ENCODE data around the gene CWC27.

GRCh38 chr5:64763948-64764503 is 4.7 kb upstream of the CWC27 start:
- TF ChIP-seq POLR2A (IDR thresholded peaks at IDR 0.05) (no peak), POLR2AphosphoS5 (IDR thresholded peaks at IDR 0.05; ENCODE audit: insufficient read depth in 1 of 2, low read depth in 1 of 2) (no peak)

All from vagina (tissue), 2 donors.